ENCODE measurements around the gene TTC28. TPM values are rescaled to one million over a fixed set of nuclear protein-coding genes. Genes with fewer than 3 reads are reported as not detected.

Gene TTC28
- total RNA-seq, 1 experiment from 2014 or later: 0.12 TPM

- Histone ChIP-seq H3K9me2 (ENCODE audit: insufficient read depth) (no peaks in the 10 kb centered on the region), H3K27ac (ENCODE audit: low read depth, low read length) (no peak overlapping the region), H3K4me2 (ENCODE audit: low read length) (no peak overlapping the region), H3K79me2 (ENCODE audit: insufficient read depth, low read length) (no peaks in the 10 kb centered on the region), H3K4me3 (replicated peaks in 1 of 2; ENCODE audit: low read depth in 1 of 2, low read length in 2 of 2) (no peak overlapping the region), H4K20me1 (ENCODE audit: insufficient read depth) (no peaks in the 10 kb centered on the region), H3K9me3 (ENCODE audit: control insufficient read depth in 1 of 2, insufficient read depth in 1 of 2, low read depth in 1 of 2, low read length in 2 of 2) (no peaks in the 10 kb centered on the region), H3K9ac (ENCODE audit: low read length) (no peak overlapping the region), H2AFZ (ENCODE audit: low read depth, low read length, poor library complexity, severe bottlenecking) (no peak overlapping the region), H3K4me1 (ENCODE audit: control insufficient read depth in 1 of 2, insufficient read depth in 2 of 2, low read length in 2 of 2) (peaks cover 12% of the 10 kb centered on the region in 2 experiments), H3K36me3 (ENCODE audit: control insufficient read depth in 1 of 2, insufficient read depth in 2 of 2, low read length in 2 of 2) (no peaks in the 10 kb centered on the region), H3K27me3 (ENCODE audit: insufficient read depth, low read length) (no peaks in the 10 kb centered on the region)
- ChIA-PET RAD21 (ENCODE audit: low non-redundant PET in 1 of 2, low total read pairs in 2 of 2, uncharacterized antibody in 2 of 2, unreplicated experiment in 2 of 2) (no interaction called here), POLR2A (no interaction called here), CTCF (no interaction called here)
- TF ChIP-seq CEBPB (IDR thresholded peaks at IDR 0.05; ENCODE audit: low read depth): no peak
- TF ChIP-seq REST (IDR thresholded peaks at IDR 0.05; ENCODE audit: low read depth): no peak
- TF ChIP-seq MAX (IDR thresholded peaks at IDR 0.05): no peak
- TF ChIP-seq CTCF (IDR thresholded peaks at IDR 0.05 in 2 of 3, conservative IDR thresholded peaks at IDR 0.05 in 1 of 3; ENCODE audit: borderline replicate concordance in 1 of 3, insufficient read depth in 1 of 3, low read depth in 2 of 3, low read length in 2 of 3): no peak
- no peak for TF ChIP-seq EZH2 (IDR thresholded peaks at IDR 0.05)
- TF ChIP-seq ZBTB33 (IDR thresholded peaks at IDR 0.05; ENCODE audit: extremely low read depth, insufficient replicate concordance, low read length): no peak
- no peak for TF ChIP-seq CBX3 (IDR thresholded peaks at IDR 0.05; ENCODE audit: low read depth)
- TF ChIP-seq SRF (IDR thresholded peaks at IDR 0.05; ENCODE audit: low read depth): no peak
- no peak for TF ChIP-seq EGR1 (IDR thresholded peaks at IDR 0.05; ENCODE audit: low read depth)
- no peak for TF ChIP-seq SP1 (IDR thresholded peaks at IDR 0.05; ENCODE audit: low read depth)
- TF ChIP-seq POLR2A (IDR thresholded peaks at IDR 0.05; ENCODE audit: borderline replicate concordance, extremely low read depth, insufficient read depth, insufficient read length): no peak
- no peak for TF ChIP-seq JUND (IDR thresholded peaks at IDR 0.05)
- TF ChIP-seq POLR2AphosphoS5 (IDR thresholded peaks at IDR 0.05; ENCODE audit: low read depth, low read length): no peak
- TF ChIP-seq YY1 (IDR thresholded peaks at IDR 0.05; ENCODE audit: extremely low read depth, insufficient replicate concordance, low read depth, low read length): no peak
- TF ChIP-seq EZH2phosphoT487 (IDR thresholded peaks at IDR 0.05; ENCODE audit: borderline replicate concordance): no peak
- TF ChIP-seq ELF1 (IDR thresholded peaks at IDR 0.05; ENCODE audit: borderline replicate concordance, low read depth): no peak
- ATAC-seq: no peak
- no peak for DNase-seq (ENCODE audit: low read depth, low spot score)
- intact Hi-C loops (cut with micrococcal nuclease): no loop called here
- no TSS peak for BruUV-seq (replicated peaks)
Measured at GRCh38 chr22:27947448-27947847, 732.2 kb downstream of the TTC28 start.
